Measurements from ENCODE around the gene UBE2Q1.

UBE2Q1 gene

GRCh38 chr1:154557939-154558719 is at the start of gene UBE2Q1:
Gene UBE2Q1 (minus strand): TSS chr1:154558662. CDS start chr1:154558553, 109 bp downstream.
- DNase-seq: no peak

- DNase-seq: peak; percentile 22
Measured at GRCh38 chr1:154607609-154608396, 49.3 kb upstream of the UBE2Q1 start, which contains the start of gene ADAR. Gene ADAR (minus strand): TSS chr1:154608186. CDS start chr1:154608006, 180 bp downstream.

GRCh38 chr1:154607106-154607608 is 48.7 kb upstream of the UBE2Q1 start:
- no peak for DNase-seq

GRCh38 chr1:154605534-154605933 is 47.1 kb upstream of the UBE2Q1 start:
- no peak for DNase-seq

- no peak for DNase-seq
Measured at GRCh38 chr1:154603317-154603716, 44.9 kb upstream of the UBE2Q1 start.

- no peak for DNase-seq
Measured at GRCh38 chr1:154599658-154600057, 41.2 kb upstream of the UBE2Q1 start.

GRCh38 chr1:154598871-154599635 is 40.6 kb upstream of the UBE2Q1 start:
- no peak for DNase-seq

- no peak for DNase-seq
Measured at GRCh38 chr1:154595621-154596020, 37.2 kb upstream of the UBE2Q1 start.

- DNase-seq: no peak
Measured at GRCh38 chr1:154594811-154595210, 36.3 kb upstream of the UBE2Q1 start.

- DNase-seq: no peak
Measured at GRCh38 chr1:154593390-154593789, 34.9 kb upstream of the UBE2Q1 start.

GRCh38 chr1:154591206-154591605 is 32.7 kb upstream of the UBE2Q1 start:
- DNase-seq: no peak

GRCh38 chr1:154590756-154591155 is 32.3 kb upstream of the UBE2Q1 start:
- no peak for DNase-seq

- DNase-seq: no peak
Measured at GRCh38 chr1:154589780-154590179, 31.3 kb upstream of the UBE2Q1 start.

- DNase-seq: no peak
Measured at GRCh38 chr1:154586641-154587040, 28.2 kb upstream of the UBE2Q1 start.

- DNase-seq: no peak
Measured at GRCh38 chr1:154586231-154586630, 27.8 kb upstream of the UBE2Q1 start.

- DNase-seq: no peak
Measured at GRCh38 chr1:154584267-154584994, 26.0 kb upstream of the UBE2Q1 start.

- no peak for DNase-seq
Measured at GRCh38 chr1:154583773-154584172, 25.3 kb upstream of the UBE2Q1 start.

- no peak for DNase-seq
Measured at GRCh38 chr1:154582885-154583284, 24.4 kb upstream of the UBE2Q1 start.

- DNase-seq: no peak
Measured at GRCh38 chr1:154581766-154582165, 23.3 kb upstream of the UBE2Q1 start.

- DNase-seq: no peak
Measured at GRCh38 chr1:154579374-154579773, 20.9 kb upstream of the UBE2Q1 start.

GRCh38 chr1:154578058-154578418 is 19.6 kb upstream of the UBE2Q1 start:
- DNase-seq: no peak

- DNase-seq: no peak
Measured at GRCh38 chr1:154577346-154578057, 19.0 kb upstream of the UBE2Q1 start.

All from NCI-H748 treated with DMSO at 0.1 percent for 48 hours (cell line).